OCI-LY7 (cell line): Measurements from ENCODE around the gene MTHFSD. TPM values are rescaled to one million over a fixed set of nuclear protein-coding genes. Genes with fewer than 3 reads are reported as not detected.

Experiments used
- BruUV-seq: library from RNA; stranded (reverse); fragments of 400-500 nt; replicated peaks from 2 replicates; lab custom pipeline; 2021; lab: Mats Ljungman, UMichigan
- CTCF ChIA-PET: fragments of 300-600 bp; sonication (Branson Sonifier 250); formaldehyde crosslinking; loops from one replicate; lab custom pipeline; 2022; ENCODE audit warnings: antibody characterized with exemption; ENCODE audit not compliant: unreplicated experiment; lab: Charles Lee
- POLR2A ChIA-PET: fragments of 300-600 bp; sonication (Branson Sonifier 250); formaldehyde crosslinking; loops from one replicate; lab custom pipeline; 2022; ENCODE audit warnings: antibody characterized with exemption; lab: Charles Lee
- DNase-seq: peaks from one replicate; pipeline ENCODE4 v3.0.0-alpha.2; 2015; ENCODE audit warnings: low spot score
- H2AFZ ChIP-seq: fragments of 200-600 bp; sonication (generic), shearing (Covaris generic); 2 replicates; pipeline ENCODE4 v1.6.1; 2014; ENCODE audit warnings: mild to moderate bottlenecking, antibody characterized with exemption, low read length, moderate library complexity
- H3K27ac ChIP-seq: fragments of 200-600 bp; sonication (generic); 2 replicates; pipeline ENCODE4 v1.5.1; 2014; ENCODE audit warnings: mixed run types, low read depth, mild to moderate bottlenecking, moderate library complexity, low read length, inconsistent platforms; ENCODE audit not compliant: poor library complexity, severe bottlenecking
- H3K36me3 ChIP-seq: fragments of 200-600 bp; sonication (generic); 2 replicates; pipeline ENCODE4 v1.6.1; 2014; ENCODE audit warnings: mild to moderate bottlenecking, antibody characterized with exemption, low read length, moderate library complexity, mixed read lengths; ENCODE audit not compliant: insufficient read depth
- H3K4me1 ChIP-seq: fragments of 200-600 bp; sonication (generic); 2 replicates; pipeline ENCODE4 v1.5.1; 2014; ENCODE audit warnings: mild to moderate bottlenecking, low read length; ENCODE audit not compliant: insufficient read depth, poor library complexity, severe bottlenecking
- H3K4me2 ChIP-seq: fragments of 200-600 bp; sonication (generic); 2 replicates; pipeline ENCODE4 v1.6.1; 2014; ENCODE audit warnings: mild to moderate bottlenecking, low read length
- H3K4me3 ChIP-seq: fragments of 200-600 bp; sonication (generic); 2 replicates; pipeline ENCODE4 v1.5.1; 2014; ENCODE audit warnings: mild to moderate bottlenecking, low read depth, low read length; ENCODE audit not compliant: poor library complexity, severe bottlenecking
- H3K79me2 ChIP-seq: fragments of 200-600 bp; sonication (generic); 2 replicates; pipeline ENCODE4 v1.6.1; 2016; ENCODE audit warnings: low read depth, mild to moderate bottlenecking, low read length, moderate library complexity, mixed read lengths; ENCODE audit not compliant: insufficient read depth
- H3K9me2 ChIP-seq: fragments of 200-600 bp; sonication (generic); 2 replicates; pipeline ENCODE4 v1.6.1; 2016; ENCODE audit warnings: mild to moderate bottlenecking, low read length, mixed read lengths; ENCODE audit not compliant: insufficient read depth
- H3K9me3 ChIP-seq: fragments of 200-600 bp; sonication (generic); 2 replicates; pipeline ENCODE4 v1.6.1; 2014; ENCODE audit warnings: mild to moderate bottlenecking, mixed run types, low read length, mixed read lengths
- H4K20me1 ChIP-seq: fragments of 200-600 bp; sonication (generic); 2 replicates; pipeline ENCODE4 v1.6.1; 2014; ENCODE audit warnings: mild to moderate bottlenecking, antibody characterized with exemption, low read length, moderate library complexity, mixed read lengths; ENCODE audit not compliant: insufficient read depth
- EZH2phosphoT487 ChIP-seq: fragments of 200-600 bp; sonication (generic); IDR thresholded peaks from 2 replicates; pipeline ENCODE4 v1.6.1; 2018; ENCODE audit warnings: low read depth, borderline replicate concordance, mild to moderate bottlenecking, mixed run types, antibody characterized with exemption, low read length, moderate library complexity, mixed read lengths
- intact Hi-C: fragments of 100-400 bp; cut with micrococcal nuclease; formaldehyde crosslinking; loops from one replicate; pipeline ENCODE4 v1.10.0; 2022; ENCODE audit not compliant: unreplicated experiment
- total RNA-seq, 2 experiments: library from RNA; depleted of rRNA in 1 of 2; stranded (reverse); fragments of >200 nt in 1 of 2; shearing (Covaris generic) in 1 of 2; gene quantifications; 2 replicates each; pipeline ENCODE4 v1.2.3, GENCODE V29; 2014 to 2022
- TF ChIP-seq, protein P1 (sequence below): fragments of 200-600 bp; sonication (generic); conservative IDR thresholded peaks from 2 replicates; pipeline ENCODE4 v1.5.1; 2014; ENCODE audit warnings: mild to moderate bottlenecking, antibody characterized with exemption, low read length, moderate library complexity, mixed read lengths

Gene MTHFSD
- total RNA-seq, 2 experiments from 2014 or later, result 12.2 to 26.0 TPM

- Histone ChIP-seq H3K27ac (no peak overlapping the region), H2AFZ (no peak overlapping the region), H3K79me2 (no peaks in the 10 kb centered on the region), H4K20me1 (no peaks in the 10 kb centered on the region), H3K4me2 (no peak overlapping the region), H3K4me1 (peaks cover 31% of the 10 kb centered on the region), H3K4me3 (no peak overlapping the region), H3K9me2 (no peaks in the 10 kb centered on the region), H3K36me3 (no peaks in the 10 kb centered on the region), H3K9me3 (no peaks in the 10 kb centered on the region)
- intact Hi-C loops, result no loop called here
- no peak for DNase-seq
- no peak for TF ChIP-seq EZH2phosphoT487
- TF ChIP-seq, protein P1, sequence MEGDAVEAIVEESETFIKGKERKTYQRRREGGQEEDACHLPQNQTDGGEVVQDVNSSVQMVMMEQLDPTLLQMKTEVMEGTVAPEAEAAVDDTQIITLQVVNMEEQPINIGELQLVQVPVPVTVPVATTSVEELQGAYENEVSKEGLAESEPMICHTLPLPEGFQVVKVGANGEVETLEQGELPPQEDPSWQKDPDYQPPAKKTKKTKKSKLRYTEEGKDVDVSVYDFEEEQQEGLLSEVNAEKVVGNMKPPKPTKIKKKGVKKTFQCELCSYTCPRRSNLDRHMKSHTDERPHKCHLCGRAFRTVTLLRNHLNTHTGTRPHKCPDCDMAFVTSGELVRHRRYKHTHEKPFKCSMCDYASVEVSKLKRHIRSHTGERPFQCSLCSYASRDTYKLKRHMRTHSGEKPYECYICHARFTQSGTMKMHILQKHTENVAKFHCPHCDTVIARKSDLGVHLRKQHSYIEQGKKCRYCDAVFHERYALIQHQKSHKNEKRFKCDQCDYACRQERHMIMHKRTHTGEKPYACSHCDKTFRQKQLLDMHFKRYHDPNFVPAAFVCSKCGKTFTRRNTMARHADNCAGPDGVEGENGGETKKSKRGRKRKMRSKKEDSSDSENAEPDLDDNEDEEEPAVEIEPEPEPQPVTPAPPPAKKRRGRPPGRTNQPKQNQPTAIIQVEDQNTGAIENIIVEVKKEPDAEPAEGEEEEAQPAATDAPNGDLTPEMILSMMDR, result no peak
- ChIA-PET CTCF (no interaction called here), POLR2A (no interaction called here)
- no TSS peak for BruUV-seq
Observed at GRCh38 chr16:86567701-86568581, 12.9 kb upstream of the MTHFSD start.

- ChIA-PET POLR2A (no interaction called here), CTCF (no interaction called here)
- no peaks in the 10 kb centered on the region for H3K79me2 ChIP-seq
- H3K4me3 ChIP-seq, result no peak overlapping the region
- H3K27ac ChIP-seq, result no peak overlapping the region
- no peaks in the 10 kb centered on the region for H3K9me3 ChIP-seq
- peaks cover 32% of the 10 kb centered on the region for H3K4me1 ChIP-seq
- intact Hi-C loops, result no loop called here
- no peaks in the 10 kb centered on the region for H3K9me2 ChIP-seq
- no peak for DNase-seq
- H4K20me1 ChIP-seq, result no peaks in the 10 kb centered on the region
- no TSS peak for BruUV-seq
- no peak for TF ChIP-seq EZH2phosphoT487
- TF ChIP-seq, protein P1, result no peak
- no peak overlapping the region for H2AFZ ChIP-seq
- H3K36me3 ChIP-seq, result no peaks in the 10 kb centered on the region
- H3K4me2 ChIP-seq, result no peak overlapping the region
Observed at GRCh38 chr16:86566966-86567700, 12.1 kb upstream of the MTHFSD start.

DNA sequence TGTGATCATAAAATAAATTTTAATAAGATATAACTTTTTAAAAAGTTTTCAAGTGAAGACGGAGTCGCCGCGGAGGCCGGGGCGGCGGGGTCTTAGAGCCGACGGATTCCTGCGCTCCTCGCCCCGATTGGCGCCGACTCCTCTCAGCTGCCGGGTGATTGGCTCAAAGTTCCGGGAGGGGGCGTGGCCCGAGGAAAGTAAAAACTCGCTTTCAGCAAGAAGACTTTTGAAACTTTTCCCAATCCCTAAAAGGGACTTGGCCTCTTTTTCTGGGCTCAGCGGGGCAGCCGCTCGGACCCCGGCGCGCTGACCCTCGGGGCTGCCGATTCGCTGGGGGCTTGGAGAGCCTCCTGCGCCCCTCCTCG lies 11.5 kb upstream of the MTHFSD start, which contains the start of gene FOXC2:
FOXC2 (plus strand) TSS at position 229 of the 365 bp plus-strand sequence. CDS start 507 bp downstream, outside the sequence.
- BruUV-seq, result no TSS peak
- Histone ChIP-seq H2AFZ (no peak within 1 kb of the TSS), H3K9me2 (no peaks in the 10 kb centered on the region), H3K4me3 (no peak within 1 kb of the TSS), H3K27ac (no peak within 1 kb of the TSS), H3K4me2 (no peak within 1 kb of the TSS), H3K79me2 (no peaks in the 10 kb centered on the region), H3K36me3 (no peaks in the 10 kb centered on the region), H3K4me1 (peaks cover 32% of the 10 kb centered on the region), H3K9me3 (no peaks in the 10 kb centered on the region), H4K20me1 (no peaks in the 10 kb centered on the region)
- no peak for TF ChIP-seq EZH2phosphoT487
- TF ChIP-seq, protein P1, result no peak
- ChIA-PET POLR2A (no interaction called here), CTCF (no interaction called here)
- DNase-seq, result no peak
- intact Hi-C loops, result no loop called here
